GM19023 (cell line): Measurements from ENCODE around the gene RALGPS1.

Experiments used
- ATAC-seq: cut with Tn5 transposase; IDR thresholded peaks from one replicate; pipeline ENCODE4 v1.9.1; 2021; ENCODE audit warnings: mild to moderate bottlenecking, moderate library complexity; ENCODE audit not compliant: unreplicated experiment

The RALGPS1 gene

DNA sequence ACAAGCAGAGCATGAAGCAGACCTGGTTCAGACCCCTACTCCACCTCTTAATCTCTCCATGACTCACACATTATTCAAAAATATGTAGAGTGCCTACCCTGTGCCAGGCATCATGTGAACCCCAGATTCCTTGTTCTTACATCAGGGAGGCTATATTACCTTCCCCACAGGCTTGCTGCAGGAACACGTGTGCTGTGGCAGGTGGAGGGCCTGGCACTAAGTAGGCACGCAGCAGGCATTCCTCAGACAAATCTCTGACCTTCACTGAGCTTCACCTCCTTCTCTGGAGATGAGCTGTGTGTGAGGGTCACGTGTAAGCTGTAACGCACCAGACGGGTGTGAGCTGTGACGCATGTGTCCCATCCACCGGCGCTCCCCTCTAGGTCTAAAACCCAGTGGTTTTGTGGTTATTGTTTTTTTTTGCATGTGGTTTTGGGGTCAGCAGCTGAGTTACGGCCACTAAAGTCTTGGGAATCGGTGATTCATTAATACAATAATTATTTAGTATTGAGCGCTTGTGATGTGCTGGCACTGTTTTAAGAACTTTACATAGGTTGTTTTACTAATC lies 177.5 kb downstream of the RALGPS1 start:
- ATAC-seq: no peak

DNA sequence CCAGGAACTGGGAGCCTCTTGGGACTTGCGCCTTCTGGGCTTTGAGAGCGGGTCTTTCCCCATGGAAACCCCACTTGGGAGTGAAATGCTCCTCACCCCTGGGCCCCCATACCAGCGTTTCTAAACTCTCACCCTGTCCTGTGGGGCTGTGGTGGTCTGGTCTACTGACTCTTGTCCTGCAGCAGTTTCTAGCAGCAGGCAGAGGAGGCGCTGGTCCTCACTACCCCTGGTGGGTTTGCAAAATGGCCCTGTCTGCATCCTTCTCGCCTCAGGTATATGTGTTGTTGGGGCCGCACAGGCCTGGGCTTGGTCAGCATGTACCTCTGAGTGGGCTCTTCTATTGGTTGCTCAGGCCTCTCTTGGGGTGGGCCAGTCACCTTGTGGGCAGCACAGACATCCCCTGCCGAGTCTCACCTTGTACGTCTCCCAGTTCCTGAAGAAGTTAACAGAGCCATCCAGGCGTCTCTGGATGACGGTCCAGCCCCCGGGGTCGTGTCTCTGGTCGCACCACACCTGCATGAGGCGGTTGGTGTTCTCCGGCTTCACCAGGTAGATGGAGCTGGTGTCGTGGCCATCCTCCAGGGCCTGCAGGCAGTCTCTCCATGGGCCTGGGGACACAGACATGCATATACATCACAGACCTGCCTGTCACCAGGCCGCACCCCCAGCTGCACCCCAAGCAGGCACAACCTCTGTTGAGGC lies 178.9 kb downstream of the RALGPS1 start:
- no peak for ATAC-seq

- ATAC-seq: no peak
Observed at GRCh38 chr9:127095411-127095810, 180.8 kb downstream of the RALGPS1 start.

GRCh38 chr9:127096208-127096607 lies 181.6 kb downstream of the RALGPS1 start:
- ATAC-seq: no peak

DNA sequence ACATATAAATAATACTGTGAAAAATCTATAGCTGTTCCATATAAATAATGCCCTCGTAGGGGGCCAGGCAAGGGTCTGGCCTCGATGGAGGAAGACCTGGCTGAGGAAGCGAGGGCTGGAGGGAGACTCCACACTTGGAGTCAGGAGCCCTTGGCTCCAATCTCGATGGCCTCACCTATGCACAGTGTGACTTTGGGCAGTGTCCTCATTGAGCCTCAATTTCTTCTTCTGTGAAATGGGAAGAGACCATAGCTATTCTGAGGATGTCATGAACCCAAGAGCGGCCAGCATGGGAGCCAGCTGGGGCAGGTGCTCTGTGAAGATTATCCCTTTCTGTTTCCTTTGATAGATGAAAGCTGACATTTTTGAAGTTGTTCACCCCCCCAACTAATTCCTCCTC lies 183.1 kb downstream of the RALGPS1 start:
- no peak for ATAC-seq

DNA sequence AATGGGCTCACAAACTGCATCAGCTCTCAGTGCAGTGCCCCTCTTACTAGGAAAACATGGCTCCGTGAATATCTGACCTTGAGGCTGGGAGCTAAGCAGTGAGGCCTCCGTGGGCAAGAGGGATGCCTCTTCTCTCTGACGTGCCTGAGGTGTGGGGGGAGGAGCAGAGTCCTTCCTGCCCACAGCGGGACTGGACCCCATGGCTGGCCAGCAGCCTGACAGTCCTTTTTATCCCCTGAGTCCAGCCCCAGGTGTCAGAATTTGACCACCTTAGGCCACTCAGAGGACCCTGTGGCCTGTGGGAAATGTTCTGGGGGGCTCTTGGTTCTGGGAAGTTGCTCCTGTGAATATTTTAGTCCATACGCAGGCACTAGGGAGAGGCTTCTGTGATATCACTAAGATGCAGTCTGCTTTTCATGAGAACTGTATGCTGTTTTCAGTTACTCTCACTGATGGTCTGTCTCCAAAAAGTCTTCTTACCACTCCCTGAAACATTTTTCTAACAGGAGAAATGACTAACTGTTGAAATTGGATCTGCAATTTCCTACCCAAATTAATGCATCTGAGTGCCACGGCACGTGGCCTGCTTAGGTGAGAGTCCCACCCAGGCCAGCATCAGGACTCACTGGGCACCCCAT lies 184.5 kb downstream of the RALGPS1 start:
- no peak for ATAC-seq

- no peak for ATAC-seq
Observed at GRCh38 chr9:127099664-127100063, 185.1 kb downstream of the RALGPS1 start.

- ATAC-seq: no peak
Observed at GRCh38 chr9:127102176-127102575, 187.6 kb downstream of the RALGPS1 start.

DNA sequence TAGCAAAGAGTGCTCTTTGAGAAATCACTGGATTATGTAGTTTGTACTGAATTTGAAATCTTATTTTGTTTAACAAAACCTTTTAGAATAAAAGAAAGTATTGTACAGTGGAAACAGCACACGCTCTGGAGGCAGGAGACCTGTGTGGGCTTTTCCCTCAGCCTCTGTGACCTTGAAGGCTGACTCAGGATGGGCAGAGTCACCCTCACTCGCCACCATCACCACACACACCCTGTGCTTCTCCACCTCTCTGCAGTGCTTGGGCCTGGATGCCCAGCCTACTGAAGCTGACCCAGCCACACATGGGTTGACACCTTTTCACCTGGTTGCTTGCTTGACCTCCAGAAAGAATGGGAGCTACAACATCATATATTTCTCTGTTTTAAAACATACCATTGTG lies 188.2 kb downstream of the RALGPS1 start:
- ATAC-seq: no peak

GRCh38 chr9:127104581-127105311 lies 190.2 kb downstream of the RALGPS1 start:
- ATAC-seq: no peak

- no peak for ATAC-seq
Observed at GRCh38 chr9:127105805-127106465, 191.4 kb downstream of the RALGPS1 start.

DNA sequence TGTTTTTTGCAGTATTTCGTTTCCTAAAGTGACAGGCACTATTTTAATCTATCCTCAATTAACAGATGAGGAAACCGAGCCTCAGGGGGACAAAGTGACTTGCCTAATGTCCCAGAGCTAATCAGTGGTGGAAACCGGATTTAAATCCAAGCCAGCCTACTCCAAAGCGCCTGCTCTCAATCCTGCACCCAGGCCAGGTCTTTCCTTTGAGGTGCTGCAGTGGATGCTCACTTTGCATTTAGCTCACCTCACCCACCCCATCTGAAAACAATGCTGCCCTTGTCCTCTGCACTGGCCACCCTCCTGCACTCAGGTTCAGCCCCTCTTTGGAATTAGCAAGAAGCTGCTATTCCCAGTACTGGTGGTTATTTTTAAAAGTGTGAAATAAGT lies 191.9 kb downstream of the RALGPS1 start:
- no peak for ATAC-seq

GRCh38 chr9:127107171-127107928 lies 192.8 kb downstream of the RALGPS1 start:
- no peak for ATAC-seq

- no peak for ATAC-seq
Observed at GRCh38 chr9:127107929-127108876, 193.6 kb downstream of the RALGPS1 start.

GRCh38 chr9:127109212-127109711 lies 194.7 kb downstream of the RALGPS1 start:
- no peak for ATAC-seq

- no peak for ATAC-seq
Observed at GRCh38 chr9:127112056-127112455, 197.5 kb downstream of the RALGPS1 start.

- ATAC-seq: no peak
Observed at GRCh38 chr9:127112735-127113161, 198.2 kb downstream of the RALGPS1 start.

DNA sequence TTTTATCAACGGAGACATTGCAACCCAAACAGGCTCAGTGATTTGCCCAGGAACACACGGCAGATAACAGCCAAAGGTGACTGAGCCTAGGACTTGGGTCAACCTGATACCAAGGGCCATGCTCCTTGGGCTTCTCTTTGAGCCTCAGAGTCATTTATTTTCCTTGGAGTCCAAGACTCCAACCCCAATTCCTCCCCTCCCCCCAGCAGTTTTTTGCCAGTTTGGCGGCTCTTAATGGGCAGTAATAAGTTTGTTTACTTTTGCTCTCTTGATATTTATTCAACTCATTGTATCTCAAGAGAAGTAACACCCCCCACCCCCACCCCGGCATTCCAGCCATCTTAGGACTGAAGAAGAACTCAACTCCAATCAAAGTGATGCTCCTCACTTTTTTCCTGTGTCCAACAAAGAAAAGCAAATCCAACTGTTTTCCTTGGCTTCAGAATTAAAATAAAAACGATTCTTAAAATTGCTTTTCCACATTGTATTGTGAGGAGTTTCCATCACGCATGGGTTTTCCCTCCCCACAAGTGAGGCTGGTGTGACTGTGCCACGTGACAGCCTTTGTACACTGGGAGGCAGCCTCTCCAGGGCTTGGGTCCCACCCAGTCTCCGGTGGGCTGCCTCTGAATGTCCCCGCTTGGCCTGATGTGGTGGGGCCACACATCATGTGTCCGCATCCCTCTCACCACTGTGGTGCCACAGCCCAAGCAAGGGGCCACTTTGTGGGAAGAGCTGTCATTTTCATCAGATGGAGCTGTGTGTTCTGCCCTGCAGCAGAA lies 198.8 kb downstream of the RALGPS1 start:
- ATAC-seq: no peak
